GM12878 (cell line): Measurements from ENCODE around the gene POLR2B. TPM values are rescaled to one million over a fixed set of nuclear protein-coding genes. Genes with fewer than 3 reads are reported as not detected.

Experiments
- ATF7 ChIP-seq: fragments of 450-650 bp; IDR thresholded peaks from 2 replicates; pipeline ENCODE4 v1.6.1; 2016; ENCODE audit warnings: low read depth, mild to moderate bottlenecking
- CBFB ChIP-seq: IDR thresholded peaks from 2 replicates; pipeline ENCODE4 v1.6.1; 2016; ENCODE audit warnings: antibody characterized with exemption, low read depth
- CREB1 ChIP-seq: IDR thresholded peaks from 2 replicates; pipeline ENCODE4 v1.6.1; 2012; ENCODE audit warnings: low read depth, mild to moderate bottlenecking, inconsistent platforms
- EED ChIP-seq: sonication (generic); IDR thresholded peaks from 2 replicates; pipeline ENCODE4 v1.6.1; 2016; ENCODE audit warnings: antibody characterized with exemption, low read depth
- MEF2B ChIP-seq: fragments of 450-650 bp; IDR thresholded peaks from 2 replicates; pipeline ENCODE4 v1.6.1; 2018; ENCODE audit warnings: mild to moderate bottlenecking, moderate library complexity; ENCODE audit not compliant: partially characterized antibody, poor library complexity, severe bottlenecking
- NBN ChIP-seq: fragments of 450-650 bp; IDR thresholded peaks from 2 replicates; pipeline ENCODE4 v1.6.1; 2016
- NFYB ChIP-seq: IDR thresholded peaks from 2 replicates; pipeline ENCODE4 v1.6.1; 2011; ENCODE audit warnings: low read depth, mild to moderate bottlenecking, low read length, improper control_type of control experiment, moderate library complexity; ENCODE audit not compliant: insufficient read depth
- NR2F1 ChIP-seq: fragments of 450-650 bp; conservative IDR thresholded peaks from 2 replicates; pipeline ENCODE4 v1.6.1; 2017; ENCODE audit warnings: mild to moderate bottlenecking
- PML ChIP-seq: IDR thresholded peaks from 2 replicates; pipeline ENCODE4 v1.6.1; 2012; ENCODE audit warnings: low read length, inconsistent platforms
- POLR2A ChIP-seq: IDR thresholded peaks from 2 replicates; pipeline ENCODE4 v1.6.1; 2011; ENCODE audit warnings: low read depth, mild to moderate bottlenecking, low read length
- RAD51 ChIP-seq: fragments of 450-650 bp; IDR thresholded peaks from 2 replicates; pipeline ENCODE4 v1.6.1; 2016; ENCODE audit warnings: moderate library complexity, mild to moderate bottlenecking, inconsistent platforms
- SIN3A ChIP-seq: IDR thresholded peaks from 2 replicates; pipeline ENCODE4 v1.6.1; 2012; ENCODE audit warnings: low read depth, low read length, improper control_type of control experiment
- ZNF207 ChIP-seq: fragments of 450-650 bp; IDR thresholded peaks from 2 replicates; pipeline ENCODE4 v1.6.1; 2014; ENCODE audit warnings: antibody characterized with exemption, mild to moderate bottlenecking, borderline replicate concordance
- polyA plus RNA-seq, 11 experiments: library from polyadenylated mRNA; depleted of rRNA in 4 of 11; unstranded in 6 of 11; stranded (reverse) in 5 of 11; fragments of >200 nt; fragmentation: Nextera tagmentation in 4 of 11; fragmentation: Illumina TruSeq in 1 of 11; extraction: Ambion mirVana in 4 of 11; extraction: Trizol in 1 of 11; gene quantifications; 1 replicate in 1 of 11; 2 replicates in 10 of 11; pipeline versions ENCODE4 v1.2.1 to v1.2.3, GENCODE V29; 2011 to 2016; ENCODE audit warnings: inconsistent platforms in 2 of 11, missing spikeins in 2 of 11, low read depth in 1 of 11
- total RNA-seq, 4 experiments: library from RNA; depleted of rRNA in 3 of 4; stranded (reverse); fragments of >200 nt in 3 of 4; fragmentation: Illumina TruSeq in 1 of 4; extraction: Trizol in 1 of 4; gene quantifications; 2 replicates each; pipeline versions ENCODE4 v1.2.1 to v1.2.3, GENCODE V29; 2013 to 2021
- TF ChIP-seq, protein P1 (sequence below): fragments of 450-650 bp; IDR thresholded peaks from 2 replicates; pipeline ENCODE4 v1.6.1; 2016; ENCODE audit warnings: mild to moderate bottlenecking, moderate library complexity, borderline replicate concordance
- TF ChIP-seq, protein P2 (sequence below): IDR thresholded peaks from 2 replicates; pipeline ENCODE4 v1.6.1; 2011; ENCODE audit warnings: mild to moderate bottlenecking, low read depth, low read length, moderate library complexity; ENCODE audit not compliant: insufficient replicate concordance
- TF ChIP-seq, protein P3 (sequence below): fragments of 450-650 bp; formaldehyde crosslinking; IDR thresholded peaks from 2 replicates; pipeline ENCODE4 v1.5.0; 2022; ENCODE audit warnings: mild to moderate bottlenecking, missing genetic modification characterization
- TF ChIP-seq, protein P4 (sequence below): fragments of 450-650 bp; IDR thresholded peaks from 2 replicates; pipeline ENCODE4 v1.6.1; 2017; ENCODE audit warnings: low read depth, mild to moderate bottlenecking, moderate library complexity

Gene POLR2B
- total and polyA plus RNA-seq, 10 of the 15 experiments (the other 5 are each of a cell fraction or from before 2014, with no cell fraction given) = 46.0 to 183 (median 99.2) TPM

DNA sequence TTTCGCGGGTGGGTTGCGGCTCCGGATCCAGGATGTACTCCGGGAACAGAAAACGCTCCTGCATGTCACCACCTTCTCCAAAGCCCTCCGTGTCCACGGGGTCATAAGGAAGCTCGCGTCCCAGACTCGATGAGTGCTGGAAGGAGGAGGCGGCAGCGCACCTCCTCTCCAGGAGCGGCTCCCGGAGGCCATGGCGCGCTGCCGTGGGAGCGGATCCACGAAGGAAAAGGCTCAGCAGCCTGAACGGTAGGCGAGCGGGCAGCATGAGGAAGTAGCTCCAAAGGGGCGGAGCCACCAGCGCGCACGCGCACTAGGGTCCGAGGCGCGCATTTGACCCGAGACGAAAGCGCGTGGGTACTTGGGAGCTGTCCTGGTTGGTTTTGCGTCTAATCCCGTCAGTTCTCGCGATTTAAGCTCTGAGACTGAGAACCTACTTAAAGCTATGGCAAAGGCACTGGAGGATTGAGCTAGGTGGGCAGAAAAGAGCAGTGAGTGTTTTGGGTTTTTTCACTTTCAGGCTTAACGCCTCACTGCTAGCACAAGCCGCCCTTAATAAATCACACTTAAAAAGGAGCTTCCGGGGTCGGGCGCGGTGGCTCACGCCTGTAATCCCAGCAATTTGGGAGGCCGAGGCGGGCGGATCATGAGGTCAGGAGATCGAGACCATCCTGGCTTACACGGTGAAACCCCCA lies 1.2 kb upstream of the POLR2B start, which contains the start of gene NOA1 (continued):
- TF ChIP-seq, protein P1, sequence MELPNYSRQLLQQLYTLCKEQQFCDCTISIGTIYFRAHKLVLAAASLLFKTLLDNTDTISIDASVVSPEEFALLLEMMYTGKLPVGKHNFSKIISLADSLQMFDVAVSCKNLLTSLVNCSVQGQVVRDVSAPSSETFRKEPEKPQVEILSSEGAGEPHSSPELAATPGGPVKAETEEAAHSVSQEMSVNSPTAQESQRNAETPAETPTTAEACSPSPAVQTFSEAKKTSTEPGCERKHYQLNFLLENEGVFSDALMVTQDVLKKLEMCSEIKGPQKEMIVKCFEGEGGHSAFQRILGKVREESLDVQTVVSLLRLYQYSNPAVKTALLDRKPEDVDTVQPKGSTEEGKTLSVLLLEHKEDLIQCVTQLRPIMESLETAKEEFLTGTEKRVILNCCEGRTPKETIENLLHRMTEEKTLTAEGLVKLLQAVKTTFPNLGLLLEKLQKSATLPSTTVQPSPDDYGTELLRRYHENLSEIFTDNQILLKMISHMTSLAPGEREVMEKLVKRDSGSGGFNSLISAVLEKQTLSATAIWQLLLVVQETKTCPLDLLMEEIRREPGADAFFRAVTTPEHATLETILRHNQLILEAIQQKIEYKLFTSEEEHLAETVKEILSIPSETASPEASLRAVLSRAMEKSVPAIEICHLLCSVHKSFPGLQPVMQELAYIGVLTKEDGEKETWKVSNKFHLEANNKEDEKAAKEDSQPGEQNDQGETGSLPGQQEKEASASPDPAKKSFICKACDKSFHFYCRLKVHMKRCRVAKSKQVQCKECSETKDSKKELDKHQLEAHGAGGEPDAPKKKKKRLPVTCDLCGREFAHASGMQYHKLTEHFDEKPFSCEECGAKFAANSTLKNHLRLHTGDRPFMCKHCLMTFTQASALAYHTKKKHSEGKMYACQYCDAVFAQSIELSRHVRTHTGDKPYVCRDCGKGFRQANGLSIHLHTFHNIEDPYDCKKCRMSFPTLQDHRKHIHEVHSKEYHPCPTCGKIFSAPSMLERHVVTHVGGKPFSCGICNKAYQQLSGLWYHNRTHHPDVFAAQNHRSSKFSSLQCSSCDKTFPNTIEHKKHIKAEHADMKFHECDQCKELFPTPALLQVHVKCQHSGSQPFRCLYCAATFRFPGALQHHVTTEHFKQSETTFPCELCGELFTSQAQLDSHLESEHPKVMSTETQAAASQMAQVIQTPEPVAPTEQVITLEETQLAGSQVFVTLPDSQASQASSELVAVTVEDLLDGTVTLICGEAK = no peak
- TF ChIP-seq POLR2A (peak; percentile 88), EED (peak; percentile 56), ZNF207 (peak; percentile 17; the same call in 1 of the 2 replicates), RAD51 (no peak), ATF7 (peak; percentile 38), NBN (0 out of 2 replicates have a peak, but pooled peaks have one; percentile 72), CBFB (peak; percentile 58; the same call in 1 of the 2 replicates), NR2F1 (peak; percentile 64; the same call in 1 of the 2 replicates), CREB1 (peak; percentile 70; the same call in 1 of the 2 replicates), MEF2B (no peak), PML (peak; percentile 84), NFYB (peak; percentile 36; the same call in 1 of the 2 replicates), SIN3A (no peak; the same call in 1 of the 2 replicates)
- TF ChIP-seq, protein P2, sequence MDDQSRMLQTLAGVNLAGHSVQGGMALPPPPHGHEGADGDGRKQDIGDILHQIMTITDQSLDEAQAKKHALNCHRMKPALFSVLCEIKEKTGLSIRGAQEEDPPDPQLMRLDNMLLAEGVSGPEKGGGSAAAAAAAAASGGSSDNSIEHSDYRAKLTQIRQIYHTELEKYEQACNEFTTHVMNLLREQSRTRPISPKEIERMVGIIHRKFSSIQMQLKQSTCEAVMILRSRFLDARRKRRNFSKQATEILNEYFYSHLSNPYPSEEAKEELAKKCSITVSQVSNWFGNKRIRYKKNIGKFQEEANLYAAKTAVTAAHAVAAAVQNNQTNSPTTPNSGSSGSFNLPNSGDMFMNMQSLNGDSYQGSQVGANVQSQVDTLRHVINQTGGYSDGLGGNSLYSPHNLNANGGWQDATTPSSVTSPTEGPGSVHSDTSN = no peak
- TF ChIP-seq, protein P3, sequence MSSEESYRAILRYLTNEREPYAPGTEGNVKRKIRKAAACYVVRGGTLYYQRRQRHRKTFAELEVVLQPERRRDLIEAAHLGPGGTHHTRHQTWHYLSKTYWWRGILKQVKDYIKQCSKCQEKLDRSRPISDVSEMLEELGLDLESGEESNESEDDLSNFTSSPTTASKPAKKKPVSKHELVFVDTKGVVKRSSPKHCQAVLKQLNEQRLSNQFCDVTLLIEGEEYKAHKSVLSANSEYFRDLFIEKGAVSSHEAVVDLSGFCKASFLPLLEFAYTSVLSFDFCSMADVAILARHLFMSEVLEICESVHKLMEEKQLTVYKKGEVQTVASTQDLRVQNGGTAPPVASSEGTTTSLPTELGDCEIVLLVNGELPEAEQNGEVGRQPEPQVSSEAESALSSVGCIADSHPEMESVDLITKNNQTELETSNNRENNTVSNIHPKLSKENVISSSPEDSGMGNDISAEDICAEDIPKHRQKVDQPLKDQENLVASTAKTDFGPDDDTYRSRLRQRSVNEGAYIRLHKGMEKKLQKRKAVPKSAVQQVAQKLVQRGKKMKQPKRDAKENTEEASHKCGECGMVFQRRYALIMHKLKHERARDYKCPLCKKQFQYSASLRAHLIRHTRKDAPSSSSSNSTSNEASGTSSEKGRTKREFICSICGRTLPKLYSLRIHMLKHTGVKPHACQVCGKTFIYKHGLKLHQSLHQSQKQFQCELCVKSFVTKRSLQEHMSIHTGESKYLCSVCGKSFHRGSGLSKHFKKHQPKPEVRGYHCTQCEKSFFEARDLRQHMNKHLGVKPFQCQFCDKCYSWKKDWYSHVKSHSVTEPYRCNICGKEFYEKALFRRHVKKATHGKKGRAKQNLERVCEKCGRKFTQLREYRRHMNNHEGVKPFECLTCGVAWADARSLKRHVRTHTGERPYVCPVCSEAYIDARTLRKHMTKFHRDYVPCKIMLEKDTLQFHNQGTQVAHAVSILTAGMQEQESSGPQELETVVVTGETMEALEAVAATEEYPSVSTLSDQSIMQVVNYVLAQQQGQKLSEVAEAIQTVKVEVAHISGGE = no peak
- TF ChIP-seq, protein P4, sequence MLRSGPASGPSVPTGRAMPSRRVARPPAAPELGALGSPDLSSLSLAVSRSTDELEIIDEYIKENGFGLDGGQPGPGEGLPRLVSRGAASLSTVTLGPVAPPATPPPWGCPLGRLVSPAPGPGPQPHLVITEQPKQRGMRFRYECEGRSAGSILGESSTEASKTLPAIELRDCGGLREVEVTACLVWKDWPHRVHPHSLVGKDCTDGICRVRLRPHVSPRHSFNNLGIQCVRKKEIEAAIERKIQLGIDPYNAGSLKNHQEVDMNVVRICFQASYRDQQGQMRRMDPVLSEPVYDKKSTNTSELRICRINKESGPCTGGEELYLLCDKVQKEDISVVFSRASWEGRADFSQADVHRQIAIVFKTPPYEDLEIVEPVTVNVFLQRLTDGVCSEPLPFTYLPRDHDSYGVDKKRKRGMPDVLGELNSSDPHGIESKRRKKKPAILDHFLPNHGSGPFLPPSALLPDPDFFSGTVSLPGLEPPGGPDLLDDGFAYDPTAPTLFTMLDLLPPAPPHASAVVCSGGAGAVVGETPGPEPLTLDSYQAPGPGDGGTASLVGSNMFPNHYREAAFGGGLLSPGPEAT = peak; percentile 67
